HEK293 (cell line): ENCODE measurements around the gene NDUFS7.

Experiments
- SP2 ChIP-seq: fragments of 450-650 bp; formaldehyde crosslinking; IDR thresholded peaks from 2 replicates; pipeline ENCODE4 v1.5.1; 2016; ENCODE audit warnings: missing biosample characterization, missing genetic modification characterization
- ZNF211 ChIP-seq: fragments of 450-650 bp; formaldehyde crosslinking; IDR thresholded peaks from 2 replicates; pipeline ENCODE4 v1.5.1; 2016; ENCODE audit warnings: low read depth, missing biosample characterization, missing genetic modification characterization
- TF ChIP-seq, protein P1 (sequence below): fragments of 450-650 bp; formaldehyde crosslinking; IDR thresholded peaks from 2 replicates; pipeline ENCODE4 v1.5.1; 2016; ENCODE audit warnings: missing biosample characterization, missing genetic modification characterization
- TF ChIP-seq, protein P2 (sequence below): fragments of 450-650 bp; IDR thresholded peaks from 2 replicates; pipeline ENCODE4 v1.5.1; 2018; ENCODE audit warnings: missing biosample characterization, missing genetic modification characterization
- TF ChIP-seq, protein P3 (sequence below): fragments of 450-650 bp; formaldehyde crosslinking; IDR thresholded peaks from 2 replicates; pipeline ENCODE4 v1.5.1; 2016; ENCODE audit warnings: missing biosample characterization, missing genetic modification characterization, borderline replicate concordance

GRCh38 chr19:1399745-1400144, 16.0 kb downstream of the NDUFS7 start:
- TF ChIP-seq, protein P1, sequence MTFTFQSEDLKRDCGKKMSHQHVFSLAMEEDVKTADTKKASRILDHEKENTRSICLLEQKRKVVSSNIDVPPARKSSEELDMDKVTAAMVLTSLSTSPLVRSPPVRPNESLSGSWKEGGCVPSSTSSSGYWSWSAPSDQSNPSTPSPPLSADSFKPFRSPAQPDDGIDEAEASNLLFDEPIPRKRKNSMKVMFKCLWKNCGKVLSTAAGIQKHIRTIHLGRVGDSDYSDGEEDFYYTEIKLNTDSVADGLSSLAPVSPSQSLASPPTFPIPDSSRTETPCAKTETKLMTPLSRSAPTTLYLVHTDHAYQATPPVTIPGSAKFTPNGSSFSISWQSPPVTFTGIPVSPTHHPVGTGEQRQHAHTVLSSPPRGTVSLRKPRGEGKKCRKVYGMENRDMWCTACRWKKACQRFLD (tag by site-specific recombination), result no peak
- TF ChIP-seq, protein P2, sequence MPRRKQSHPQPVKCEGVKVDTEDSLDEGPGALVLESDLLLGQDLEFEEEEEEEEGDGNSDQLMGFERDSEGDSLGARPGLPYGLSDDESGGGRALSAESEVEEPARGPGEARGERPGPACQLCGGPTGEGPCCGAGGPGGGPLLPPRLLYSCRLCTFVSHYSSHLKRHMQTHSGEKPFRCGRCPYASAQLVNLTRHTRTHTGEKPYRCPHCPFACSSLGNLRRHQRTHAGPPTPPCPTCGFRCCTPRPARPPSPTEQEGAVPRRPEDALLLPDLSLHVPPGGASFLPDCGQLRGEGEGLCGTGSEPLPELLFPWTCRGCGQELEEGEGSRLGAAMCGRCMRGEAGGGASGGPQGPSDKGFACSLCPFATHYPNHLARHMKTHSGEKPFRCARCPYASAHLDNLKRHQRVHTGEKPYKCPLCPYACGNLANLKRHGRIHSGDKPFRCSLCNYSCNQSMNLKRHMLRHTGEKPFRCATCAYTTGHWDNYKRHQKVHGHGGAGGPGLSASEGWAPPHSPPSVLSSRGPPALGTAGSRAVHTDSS (tag by site-specific recombination), result no peak
- TF ChIP-seq ZNF211 (tag by site-specific recombination) (no peak), SP2 (tag by site-specific recombination) (peak; percentile 35; the same call in 1 of the 2 replicates)
- TF ChIP-seq, protein P3, sequence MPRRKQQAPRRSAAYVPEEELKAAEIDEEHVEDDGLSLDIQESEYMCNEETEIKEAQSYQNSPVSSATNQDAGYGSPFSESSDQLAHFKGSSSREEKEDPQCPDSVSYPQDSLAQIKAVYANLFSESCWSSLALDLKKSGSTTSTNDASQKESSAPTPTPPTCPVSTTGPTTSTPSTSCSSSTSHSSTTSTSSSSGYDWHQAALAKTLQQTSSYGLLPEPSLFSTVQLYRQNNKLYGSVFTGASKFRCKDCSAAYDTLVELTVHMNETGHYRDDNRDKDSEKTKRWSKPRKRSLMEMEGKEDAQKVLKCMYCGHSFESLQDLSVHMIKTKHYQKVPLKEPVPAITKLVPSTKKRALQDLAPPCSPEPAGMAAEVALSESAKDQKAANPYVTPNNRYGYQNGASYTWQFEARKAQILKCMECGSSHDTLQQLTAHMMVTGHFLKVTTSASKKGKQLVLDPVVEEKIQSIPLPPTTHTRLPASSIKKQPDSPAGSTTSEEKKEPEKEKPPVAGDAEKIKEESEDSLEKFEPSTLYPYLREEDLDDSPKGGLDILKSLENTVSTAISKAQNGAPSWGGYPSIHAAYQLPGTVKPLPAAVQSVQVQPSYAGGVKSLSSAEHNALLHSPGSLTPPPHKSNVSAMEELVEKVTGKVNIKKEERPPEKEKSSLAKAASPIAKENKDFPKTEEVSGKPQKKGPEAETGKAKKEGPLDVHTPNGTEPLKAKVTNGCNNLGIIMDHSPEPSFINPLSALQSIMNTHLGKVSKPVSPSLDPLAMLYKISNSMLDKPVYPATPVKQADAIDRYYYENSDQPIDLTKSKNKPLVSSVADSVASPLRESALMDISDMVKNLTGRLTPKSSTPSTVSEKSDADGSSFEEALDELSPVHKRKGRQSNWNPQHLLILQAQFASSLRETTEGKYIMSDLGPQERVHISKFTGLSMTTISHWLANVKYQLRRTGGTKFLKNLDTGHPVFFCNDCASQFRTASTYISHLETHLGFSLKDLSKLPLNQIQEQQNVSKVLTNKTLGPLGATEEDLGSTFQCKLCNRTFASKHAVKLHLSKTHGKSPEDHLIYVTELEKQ (tag by site-specific recombination), result no peak
